ENCODE measurements around the gene XPOT. TPM values are rescaled to one million over a fixed set of nuclear protein-coding genes. Genes with fewer than 3 reads are reported as not detected.

XPOT gene
- total and polyA plus RNA-seq, 2 of the 4 experiments (the other 2 are of a cell fraction): 40.9 to 80.8 TPM

- Histone ChIP-seq H2BK15ac (ENCODE audit: low read depth, low read length) (no peak overlapping the region), H3K79me1 (ENCODE audit: low read depth in 1 of 2, low read length in 2 of 2) (no peaks in the 10 kb centered on the region), H2BK120ac (ENCODE audit: low read depth, low read length) (no peak overlapping the region), H3K27ac (ENCODE audit: insufficient read depth, low read length) (no peak overlapping the region), H3K4me3 (ENCODE audit: insufficient read depth, low read depth, low read length) (no peak overlapping the region), H4K91ac (ENCODE audit: insufficient read depth, low read depth, low read length) (no peak overlapping the region), H3K36me3 (ENCODE audit: control insufficient read depth, insufficient read depth, low read length) (no peaks in the 10 kb centered on the region), H3K9me1 (ENCODE audit: insufficient read depth, low read length) (0 out of 2 replicates have a peak, but pooled peaks cover 2% of the 10 kb centered on the region), H3K14ac (replicated peaks; ENCODE audit: low read depth, low read length) (no peak overlapping the region), H3K4me1 (ENCODE audit: control insufficient read depth, insufficient read depth, low read length) (no peaks in the 10 kb centered on the region), H3K18ac (ENCODE audit: low read depth, low read length) (no peak overlapping the region), H2BK20ac (ENCODE audit: low read depth, low read length) (no peak overlapping the region), H2AK5ac (ENCODE audit: low read depth, low read length) (no peak overlapping the region), H4K8ac (ENCODE audit: low read depth in 2 of 2, low read length in 2 of 2) (no peak overlapping the region), H3K56ac (ENCODE audit: extremely low read depth, insufficient read depth, low read length) (no peak overlapping the region), H3K23ac (ENCODE audit: low read depth, low read length) (no peak overlapping the region), H4K5ac (ENCODE audit: low read depth, low read length) (no peak overlapping the region), H4K20me1 (ENCODE audit: insufficient read depth, low read length) (no peaks in the 10 kb centered on the region), H3K9me3 (ENCODE audit: control insufficient read depth, insufficient read depth, low read length) (no peaks in the 10 kb centered on the region), H2AFZ (replicated peaks; ENCODE audit: low read length, poor library complexity) (no peak overlapping the region), H2BK5ac (ENCODE audit: low read depth, low read length, poor library complexity, severe bottlenecking) (no peak overlapping the region), H3K27me3 (ENCODE audit: control insufficient read depth, insufficient read depth, low read length) (peaks cover 6% of the 10 kb centered on the region; the same call in 1 of the 2 replicates), H3K9ac (ENCODE audit: low read depth, low read length) (no peak overlapping the region), H3K4me2 (ENCODE audit: low read depth, low read length) (no peak overlapping the region), H2AK9ac (replicated peaks; ENCODE audit: low read depth, low read length, poor library complexity) (no peak overlapping the region), H3K4ac (ENCODE audit: low read depth, low read length) (no peak overlapping the region)
- ATAC-seq (ENCODE audit: low read depth) (no peak), DNase-seq (no peak)
- TF ChIP-seq CEBPB (IDR thresholded peaks at IDR 0.05; ENCODE audit: low read depth, low read length) (no peak), BHLHE40 (IDR thresholded peaks at IDR 0.05; ENCODE audit: low read depth, low read length) (no peak), ELK1 (IDR thresholded peaks at IDR 0.05; ENCODE audit: borderline replicate concordance, low read depth, low read length) (no peak), CTCF (conservative IDR thresholded peaks at IDR 0.05; ENCODE audit: low read depth, low read length) (no peak)
- dilution Hi-C loops (cut with HindIII; ENCODE audit: low sequenced_read_pairs, unreplicated experiment): no loop called here
- 89% methylated on average over 3 of the region's 6 CpGs; no CpG with 5 or more reads in 1 of the 2 experiments for WGBS, 2 experiments (ENCODE audit: extremely low coverage in 2 of 2, insufficient read length in 1 of 2)
- ChIA-PET POLR2A (ENCODE audit: unreplicated experiment) (no interaction called here), CTCF (interaction anchor here (0.6 kb wide), 1 partner anchor 53 kb away, joined by 4 read pairs; no protein-coding TSS in a partner anchor)
- no TSS peak for BruUV-seq (replicated peaks)
- intact Hi-C loops (cut with micrococcal nuclease): no loop called here
- in situ Hi-C loops (cut with MboI; ENCODE audit: low sequenced_read_pairs): no loop called here
Observed at GRCh38 chr12:64387197-64387816, 16.9 kb upstream of the XPOT start.
